ENCODE measurements around the gene METAP1D. TPM values are rescaled to one million over a fixed set of nuclear protein-coding genes. Genes with fewer than 3 reads are reported as not detected.

Gene METAP1D
- total RNA-seq, 4 donors from 2014 or later: 0.75 to 6.4 (median 3.6) TPM

GRCh38 chr2:172046080-172046678 lies 46.4 kb downstream of the METAP1D start:
- no peak overlapping the region for H3K4me3 ChIP-seq
- no peak overlapping the region for H3K27ac ChIP-seq
- no peaks in the 10 kb centered on the region for H3K36me3 ChIP-seq
- H3K4me1 ChIP-seq: no peaks in the 10 kb centered on the region
- intact Hi-C loops (cut with DNase I; ENCODE audit: low total_unique reads): no loop called here
- TF ChIP-seq EP300 (IDR thresholded peaks at IDR 0.05; ENCODE audit: low read depth) (no peak), POLR2AphosphoS5 (IDR thresholded peaks at IDR 0.05) (no peak), POLR2A (IDR thresholded peaks at IDR 0.05) (no peak)
- TF ChIP-seq, protein P1, sequence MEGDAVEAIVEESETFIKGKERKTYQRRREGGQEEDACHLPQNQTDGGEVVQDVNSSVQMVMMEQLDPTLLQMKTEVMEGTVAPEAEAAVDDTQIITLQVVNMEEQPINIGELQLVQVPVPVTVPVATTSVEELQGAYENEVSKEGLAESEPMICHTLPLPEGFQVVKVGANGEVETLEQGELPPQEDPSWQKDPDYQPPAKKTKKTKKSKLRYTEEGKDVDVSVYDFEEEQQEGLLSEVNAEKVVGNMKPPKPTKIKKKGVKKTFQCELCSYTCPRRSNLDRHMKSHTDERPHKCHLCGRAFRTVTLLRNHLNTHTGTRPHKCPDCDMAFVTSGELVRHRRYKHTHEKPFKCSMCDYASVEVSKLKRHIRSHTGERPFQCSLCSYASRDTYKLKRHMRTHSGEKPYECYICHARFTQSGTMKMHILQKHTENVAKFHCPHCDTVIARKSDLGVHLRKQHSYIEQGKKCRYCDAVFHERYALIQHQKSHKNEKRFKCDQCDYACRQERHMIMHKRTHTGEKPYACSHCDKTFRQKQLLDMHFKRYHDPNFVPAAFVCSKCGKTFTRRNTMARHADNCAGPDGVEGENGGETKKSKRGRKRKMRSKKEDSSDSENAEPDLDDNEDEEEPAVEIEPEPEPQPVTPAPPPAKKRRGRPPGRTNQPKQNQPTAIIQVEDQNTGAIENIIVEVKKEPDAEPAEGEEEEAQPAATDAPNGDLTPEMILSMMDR (IDR thresholded peaks at IDR 0.05): no peak
- H3K9me3 ChIP-seq: no peaks in the 10 kb centered on the region
- DNase-seq: no peak
- 57 to 75% methylated on average over 1 of the region's 1 CpG for WGBS, 2 donors (ENCODE audit: low coverage in 1 of 2)
- H3K27me3 ChIP-seq: no peaks in the 10 kb centered on the region
- in situ Hi-C loops (cut with MboI; ENCODE audit: low pct_ligation_motif_present in 1 of 4, low pct_unique_long_range_greater_than_20kb in 1 of 4, low sequenced_read_pairs in 3 of 4): no loop called here

GRCh38 chr2:172046866-172047565 lies 47.3 kb downstream of the METAP1D start:
- in situ Hi-C loops (cut with MboI; ENCODE audit: low pct_ligation_motif_present in 1 of 4, low pct_unique_long_range_greater_than_20kb in 1 of 4, low sequenced_read_pairs in 3 of 4) (no loop called here), intact Hi-C loops (cut with DNase I; ENCODE audit: low total_unique reads) (no loop called here)
- H3K9me3 ChIP-seq: no peaks in the 10 kb centered on the region
- H3K4me1 ChIP-seq: peaks cover 0 to under 1% (median 0%) of the 10 kb centered on the region in 4 donors
- H3K27me3 ChIP-seq: no peaks in the 10 kb centered on the region
- WGBS, 2 donors (ENCODE audit: low coverage in 1 of 2): 65 to 80% methylated on average over 3 of the region's 3 CpGs
- no peak overlapping the region for H3K27ac ChIP-seq
- no peak for DNase-seq
- no peaks in the 10 kb centered on the region for H3K36me3 ChIP-seq
- no peak overlapping the region for H3K4me3 ChIP-seq
- TF ChIP-seq POLR2A (IDR thresholded peaks at IDR 0.05) (no peak), POLR2AphosphoS5 (IDR thresholded peaks at IDR 0.05) (no peak), EP300 (IDR thresholded peaks at IDR 0.05; ENCODE audit: low read depth) (no peak)
- TF ChIP-seq, protein P1 (IDR thresholded peaks at IDR 0.05): no peak

GRCh38 chr2:172047566-172048507 lies 48.1 kb downstream of the METAP1D start:
- Histone ChIP-seq H3K4me3 (no peak overlapping the region), H3K27me3 (no peaks in the 10 kb centered on the region), H3K4me1 (peaks cover 0 to 2% (median 0%) of the 10 kb centered on the region in 4 donors), H3K9me3 (no peaks in the 10 kb centered on the region), H3K36me3 (no peaks in the 10 kb centered on the region), H3K27ac (no peak overlapping the region)
- 93 to 95% methylated on average over 8 of the region's 8 CpGs for WGBS, 2 donors (ENCODE audit: low coverage in 1 of 2)
- no peak for DNase-seq
- intact Hi-C loops (cut with DNase I; ENCODE audit: low total_unique reads) (no loop called here), in situ Hi-C loops (cut with MboI; ENCODE audit: low pct_ligation_motif_present in 1 of 4, low pct_unique_long_range_greater_than_20kb in 1 of 4, low sequenced_read_pairs in 3 of 4) (no loop called here)
- no peak for TF ChIP-seq POLR2AphosphoS5 (IDR thresholded peaks at IDR 0.05)
- no peak for TF ChIP-seq EP300 (IDR thresholded peaks at IDR 0.05; ENCODE audit: low read depth)
- TF ChIP-seq, protein P1 (IDR thresholded peaks at IDR 0.05): no peak
- no peak for TF ChIP-seq POLR2A (IDR thresholded peaks at IDR 0.05)
